G401 (cell line): Measurements from ENCODE around the gene TGM3. TPM values are rescaled to one million over a fixed set of nuclear protein-coding genes. Genes with fewer than 3 reads are reported as not detected.

ENCODE experiments used
- DNase-seq: peaks from one replicate; pipeline ENCODE4 v3.0.0-alpha.2; 2015; ENCODE audit warnings: low spot score
- in situ Hi-C: cut with HindIII; loops from 2 replicates; pipeline ENCODE4 v1.10.0; 2016; ENCODE audit warnings: low sequenced_read_pairs, mixed read lengths
- total RNA-seq: library from RNA; depleted of rRNA; stranded (reverse); fragments of >200 nt; shearing (Covaris generic); gene quantifications from 2 replicates; pipeline ENCODE4 v1.2.3, GENCODE V29; 2014

The TGM3 gene
- total RNA-seq, 1 experiment from 2014 or later = not detected

GRCh38 chr20:2281563-2281962 is 14.2 kb upstream of the TGM3 start:
- DNase-seq = no peak
- in situ Hi-C loops = no loop called here

- in situ Hi-C loops = no loop called here
- DNase-seq = no peak
Observed at GRCh38 chr20:2282181-2282580, 13.6 kb upstream of the TGM3 start.

GRCh38 chr20:2283706-2284423 is 11.9 kb upstream of the TGM3 start:
- in situ Hi-C loops = no loop called here
- DNase-seq = no peak

- DNase-seq = no peak
- in situ Hi-C loops = no loop called here
Observed at GRCh38 chr20:2285193-2285592, 10.6 kb upstream of the TGM3 start.

GRCh38 chr20:2285613-2286012 is 10.2 kb upstream of the TGM3 start:
- in situ Hi-C loops = no loop called here
- no peak for DNase-seq

- in situ Hi-C loops = no loop called here
- no peak for DNase-seq
Observed at GRCh38 chr20:2287504-2287903, 8.3 kb upstream of the TGM3 start.

GRCh38 chr20:2289475-2289874 is 6.3 kb upstream of the TGM3 start:
- DNase-seq = no peak

GRCh38 chr20:2290486-2290885 is 5.3 kb upstream of the TGM3 start:
- no peak for DNase-seq
- in situ Hi-C loops = no loop called here

More at GRCh38 chr20:2289475-2289874, 6.3 kb upstream of the TGM3 start:
- in situ Hi-C loops = no loop called here

- no peak for DNase-seq
- in situ Hi-C loops = no loop called here
Observed at GRCh38 chr20:2292416-2293110, 3.2 kb upstream of the TGM3 start.

GRCh38 chr20:2293486-2293885 is 2.3 kb upstream of the TGM3 start:
- in situ Hi-C loops = no loop called here
- DNase-seq = no peak

GRCh38 chr20:2293971-2294370 is 1.8 kb upstream of the TGM3 start:
- peak; percentile 8 for DNase-seq
- in situ Hi-C loops = no loop called here

- in situ Hi-C loops = no loop called here
Observed at GRCh38 chr20:2295286-2295685, 515 bp upstream of the TGM3 start.

GRCh38 chr20:2296524-2297356 is 939 bp downstream of the TGM3 start:
- in situ Hi-C loops = no loop called here
- no peak for DNase-seq

More at GRCh38 chr20:2295286-2295685, 515 bp upstream of the TGM3 start:
- no peak for DNase-seq

GRCh38 chr20:2297357-2297728 is 1.5 kb downstream of the TGM3 start:
- in situ Hi-C loops = no loop called here
- no peak for DNase-seq

GRCh38 chr20:2298116-2298515 is 2.3 kb downstream of the TGM3 start:
- no peak for DNase-seq

GRCh38 chr20:2298701-2299100 is 2.9 kb downstream of the TGM3 start:
- DNase-seq = no peak
- in situ Hi-C loops = no loop called here

More at GRCh38 chr20:2298116-2298515, 2.3 kb downstream of the TGM3 start:
- in situ Hi-C loops = no loop called here

- DNase-seq = no peak
- in situ Hi-C loops = no loop called here
Observed at GRCh38 chr20:2299301-2299700, 3.5 kb downstream of the TGM3 start.

- in situ Hi-C loops = no loop called here
- no peak for DNase-seq
Observed at GRCh38 chr20:2300002-2300401, 4.2 kb downstream of the TGM3 start.

- in situ Hi-C loops = no loop called here
- no peak for DNase-seq
Observed at GRCh38 chr20:2300420-2300819, 4.6 kb downstream of the TGM3 start.

- DNase-seq = peak; percentile 2
- in situ Hi-C loops = no loop called here
Observed at GRCh38 chr20:2301164-2301622, 5.4 kb downstream of the TGM3 start.
